ENCODE measurements around the gene ZDHHC14. TPM values are rescaled to one million over a fixed set of nuclear protein-coding genes. Genes with fewer than 3 reads are reported as not detected.

Gene ZDHHC14
- total RNA-seq, 1 experiment from 2014 or later: 1.7 TPM

DNA sequence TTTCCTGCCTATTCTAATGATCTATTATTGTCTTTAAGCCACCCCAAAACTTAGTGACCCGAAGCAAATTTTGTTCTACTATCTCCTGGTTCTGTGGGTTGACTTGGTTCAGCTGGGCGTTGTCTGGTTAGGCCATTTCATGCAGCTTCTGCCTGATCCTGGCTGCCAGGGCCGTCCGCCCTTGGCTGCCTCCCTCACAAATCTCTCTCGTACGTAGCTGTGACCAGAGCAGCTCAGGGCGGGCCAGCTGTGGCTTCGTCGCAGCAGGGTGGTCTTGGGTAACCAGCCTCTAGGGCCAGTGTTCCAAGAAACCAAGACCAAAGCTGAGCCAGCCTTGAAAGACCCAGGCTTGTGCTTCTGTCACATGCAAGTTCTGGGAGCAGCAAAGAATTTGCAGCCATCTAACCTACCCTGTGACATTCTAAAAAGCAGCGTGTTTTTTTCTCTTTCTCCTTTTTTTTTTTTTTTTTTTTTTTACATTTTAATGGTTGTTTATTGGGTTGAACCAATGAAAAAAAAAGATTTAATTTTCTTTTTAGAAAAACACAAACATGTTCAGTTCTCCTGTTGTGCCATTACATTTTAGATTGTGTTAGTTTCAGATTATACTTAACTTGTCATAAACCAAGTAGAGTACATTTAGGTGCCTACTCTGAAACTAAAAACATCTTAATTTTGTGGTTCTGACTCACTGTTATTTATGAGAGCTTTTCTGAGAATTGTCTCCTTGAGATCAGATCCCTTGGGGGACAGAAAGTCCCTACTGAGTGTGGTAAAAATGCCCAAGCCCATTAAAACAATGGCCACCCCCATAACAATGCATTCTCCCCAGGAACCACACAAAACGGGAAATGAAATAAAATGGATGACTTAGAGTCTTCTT lies 83.9 kb downstream of the ZDHHC14 start:
- H2BK5ac ChIP-seq (ENCODE audit: insufficient read length, low read length): no peak overlapping the region
- H4K20me1 ChIP-seq (ENCODE audit: control insufficient read depth, insufficient read depth, insufficient read length): no peaks in the 10 kb centered on the region
- H4K8ac ChIP-seq (replicated peaks; ENCODE audit: insufficient read length, low read depth, low read length): no peak overlapping the region
- peaks cover 10% of the 10 kb centered on the region; the same call in 1 of the 2 replicates for H3K4me1 ChIP-seq (ENCODE audit: insufficient read depth, low read length)
- no peak overlapping the region for H3K56ac ChIP-seq (ENCODE audit: insufficient read length, low read depth, low read length)
- no peaks in the 10 kb centered on the region; the same call in 1 of the 2 replicates for H3K27me3 Mint-ChIP-seq (ENCODE audit: low read depth)
- H3K18ac ChIP-seq (ENCODE audit: insufficient read length, low read depth, low read length): no peak overlapping the region
- H3K27ac Mint-ChIP-seq: peak overlapping the region in 2 of 3 experiments; percentile 31 to 52; a peak in 4 of 7 replicates
- peaks cover 15 to 31% of the 10 kb centered on the region in 2 experiments for H3K4me1 Mint-ChIP-seq
- no peaks in the 10 kb centered on the region for H3K23me2 ChIP-seq (ENCODE audit: insufficient read length, low read depth, low read length, poor library complexity, severe bottlenecking)
- H3K4me3 Mint-ChIP-seq: no peak overlapping the region
- H3T11ph ChIP-seq (ENCODE audit: low read length): no peak overlapping the region
- H2BK12ac ChIP-seq (ENCODE audit: insufficient read length, low read depth, low read length): no peak overlapping the region
- no peak overlapping the region for H2BK20ac ChIP-seq (ENCODE audit: low read depth, low read length, poor library complexity, severe bottlenecking)
- no peak overlapping the region for H3K23ac ChIP-seq (ENCODE audit: insufficient read length, low read depth, low read length)
- no peaks in the 10 kb centered on the region for H3K79me1 ChIP-seq (ENCODE audit: insufficient read depth, low read depth, low read length, poor library complexity, severe bottlenecking)
- no peaks in the 10 kb centered on the region for H3K79me2 ChIP-seq (ENCODE audit: insufficient read depth, low read length)
- H4K5ac ChIP-seq (ENCODE audit: insufficient read length, low read depth, low read length): no peak overlapping the region
- TF ChIP-seq, protein P1, sequence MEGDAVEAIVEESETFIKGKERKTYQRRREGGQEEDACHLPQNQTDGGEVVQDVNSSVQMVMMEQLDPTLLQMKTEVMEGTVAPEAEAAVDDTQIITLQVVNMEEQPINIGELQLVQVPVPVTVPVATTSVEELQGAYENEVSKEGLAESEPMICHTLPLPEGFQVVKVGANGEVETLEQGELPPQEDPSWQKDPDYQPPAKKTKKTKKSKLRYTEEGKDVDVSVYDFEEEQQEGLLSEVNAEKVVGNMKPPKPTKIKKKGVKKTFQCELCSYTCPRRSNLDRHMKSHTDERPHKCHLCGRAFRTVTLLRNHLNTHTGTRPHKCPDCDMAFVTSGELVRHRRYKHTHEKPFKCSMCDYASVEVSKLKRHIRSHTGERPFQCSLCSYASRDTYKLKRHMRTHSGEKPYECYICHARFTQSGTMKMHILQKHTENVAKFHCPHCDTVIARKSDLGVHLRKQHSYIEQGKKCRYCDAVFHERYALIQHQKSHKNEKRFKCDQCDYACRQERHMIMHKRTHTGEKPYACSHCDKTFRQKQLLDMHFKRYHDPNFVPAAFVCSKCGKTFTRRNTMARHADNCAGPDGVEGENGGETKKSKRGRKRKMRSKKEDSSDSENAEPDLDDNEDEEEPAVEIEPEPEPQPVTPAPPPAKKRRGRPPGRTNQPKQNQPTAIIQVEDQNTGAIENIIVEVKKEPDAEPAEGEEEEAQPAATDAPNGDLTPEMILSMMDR (conservative IDR thresholded peaks at IDR 0.05): no peak
- H3K9me3 ChIP-seq (ENCODE audit: control insufficient read depth, low read depth, low read length): no peaks in the 10 kb centered on the region
- no peaks in the 10 kb centered on the region for H3K27me3 ChIP-seq (ENCODE audit: insufficient read depth, low read length)
- no peaks in the 10 kb centered on the region for H3K9me3 Mint-ChIP-seq
- no CpG with 5 or more reads among the region's 11 CpGs for WGBS (ENCODE audit: extremely low coverage, insufficient read length, low lambda C conversion rate)
- no peak overlapping the region for H2AFZ ChIP-seq (ENCODE audit: low read length)
- no peak for DNase-seq
- H2BK120ac ChIP-seq (ENCODE audit: low read depth, low read length, poor library complexity, severe bottlenecking): no peak overlapping the region
- no peak overlapping the region for H3K27ac ChIP-seq (ENCODE audit: insufficient read length, low read depth, low read length)
- H3K9ac ChIP-seq (ENCODE audit: extremely low read depth, insufficient read length, low read length): no peak overlapping the region
- H3K4ac ChIP-seq (ENCODE audit: low read depth, low read length): no peak overlapping the region
- H4K91ac ChIP-seq (ENCODE audit: insufficient read length, low read depth, low read length): no peak overlapping the region
- H3K36me3 Mint-ChIP-seq (ENCODE audit: insufficient read depth in 1 of 3, low read depth in 3 of 3): no peaks in the 10 kb centered on the region
- H2BK15ac ChIP-seq (ENCODE audit: low read depth, low read length): no peak overlapping the region
- no peak overlapping the region for H3K4me2 ChIP-seq (ENCODE audit: insufficient read depth, insufficient read length, low read length)
- no peak overlapping the region for H3K14ac ChIP-seq (ENCODE audit: insufficient read depth, low read length)
- H2AK5ac ChIP-seq (ENCODE audit: insufficient read length, low read length): no peak overlapping the region

All from H9 (cell line).